HG03469 (cell line): ENCODE results near the gene ATP5F1A.
"Not testable (repeated sequence)": the region's sequence is repeated elsewhere in the genome, so short reads cannot be mapped to it uniquely, and the experiment has no call there.

Experiments
- ATAC-seq: cut with Tn5 transposase; IDR thresholded peaks from one replicate; pipeline ENCODE4 v1.9.1; 2021; ENCODE audit warnings: mild to moderate bottlenecking, moderate library complexity, moderate number of reproducible peaks; ENCODE audit not compliant: unreplicated experiment

The ATP5F1A gene

GRCh38 chr18:46097801-46098615 is at the start of gene ATP5F1A:
TSS of gene ATP5F1A (minus strand) at chr18:46098296. CDS start at chr18:46098231, 65 bp downstream.
- peak; percentile 57 for ATAC-seq

DNA sequence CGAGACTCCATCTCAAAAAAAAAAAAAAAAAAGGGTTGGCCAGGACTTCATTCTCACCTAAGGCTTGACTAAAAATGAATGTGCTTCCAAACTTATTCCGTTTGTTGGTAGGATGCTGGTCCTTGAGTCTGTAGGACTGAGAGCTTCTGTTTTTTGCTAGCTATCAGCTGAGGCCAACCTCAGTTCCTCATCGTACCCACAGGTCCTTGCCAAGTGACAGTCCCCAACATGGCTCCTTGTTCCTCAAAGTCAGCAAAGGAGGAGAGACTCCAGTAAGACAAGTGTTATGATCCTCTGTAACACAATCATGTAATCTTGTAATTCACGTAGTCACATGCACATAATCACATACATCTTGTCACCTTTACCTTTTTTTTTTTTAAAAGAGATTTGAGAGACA is 43.1 kb upstream of the ATP5F1A start:
- no peak for ATAC-seq

DNA sequence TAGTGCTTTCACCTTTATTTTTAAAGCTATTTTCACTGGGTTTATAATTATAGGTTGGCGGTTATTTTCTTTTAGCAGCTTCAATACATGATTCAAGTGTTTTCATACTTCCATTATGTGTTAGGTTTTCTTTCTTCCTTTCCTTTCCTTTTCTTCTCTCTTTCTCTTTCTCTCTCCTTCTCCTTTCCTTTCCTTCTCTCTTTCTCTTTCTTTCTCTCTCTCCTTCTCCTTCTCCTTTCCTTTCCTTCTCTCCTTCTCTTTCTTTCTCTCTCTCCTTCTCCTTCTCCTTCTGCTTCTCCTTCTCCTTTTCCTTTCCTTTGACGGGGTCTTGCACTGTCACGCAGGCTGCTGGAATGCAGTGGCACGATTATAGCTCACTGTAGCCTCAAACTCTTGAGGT is 42.1 kb upstream of the ATP5F1A start:
- no peak for ATAC-seq

DNA sequence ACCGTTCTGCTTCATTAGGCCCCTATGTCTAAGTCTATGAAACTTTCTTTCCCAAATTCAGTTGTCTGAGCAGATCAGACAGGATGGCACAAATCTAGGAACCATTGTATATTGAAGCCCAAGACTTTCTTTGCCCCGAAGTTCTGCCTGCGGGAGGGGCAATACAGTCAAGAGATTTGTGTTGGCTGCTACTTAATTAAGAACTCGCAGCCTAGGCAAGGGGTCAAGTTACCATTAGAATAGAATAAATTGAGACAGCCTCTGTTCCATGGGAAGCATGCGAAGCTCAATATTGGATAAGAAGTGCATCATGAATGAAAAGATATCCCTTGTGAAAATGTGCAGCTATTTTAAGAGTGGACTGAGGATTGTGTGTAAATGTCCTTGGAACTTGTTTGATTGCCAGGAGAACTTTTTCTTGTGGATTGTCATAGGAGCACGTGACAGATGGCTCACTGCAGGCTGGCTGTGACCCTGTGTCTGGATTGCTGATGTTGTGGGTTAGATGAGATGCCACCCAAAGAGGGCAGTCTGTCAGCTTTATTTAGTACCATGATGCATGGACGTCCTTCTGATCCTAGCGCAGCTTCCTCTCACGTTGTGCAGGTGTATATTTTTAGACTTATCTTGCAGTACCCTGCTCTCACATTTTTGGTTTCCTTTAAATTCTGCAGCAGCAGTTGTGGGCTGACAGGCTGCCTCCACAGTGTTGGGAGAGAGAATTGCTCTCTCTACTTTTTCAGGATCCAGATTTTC is 37.0 kb upstream of the ATP5F1A start:
- ATAC-seq: no peak

DNA sequence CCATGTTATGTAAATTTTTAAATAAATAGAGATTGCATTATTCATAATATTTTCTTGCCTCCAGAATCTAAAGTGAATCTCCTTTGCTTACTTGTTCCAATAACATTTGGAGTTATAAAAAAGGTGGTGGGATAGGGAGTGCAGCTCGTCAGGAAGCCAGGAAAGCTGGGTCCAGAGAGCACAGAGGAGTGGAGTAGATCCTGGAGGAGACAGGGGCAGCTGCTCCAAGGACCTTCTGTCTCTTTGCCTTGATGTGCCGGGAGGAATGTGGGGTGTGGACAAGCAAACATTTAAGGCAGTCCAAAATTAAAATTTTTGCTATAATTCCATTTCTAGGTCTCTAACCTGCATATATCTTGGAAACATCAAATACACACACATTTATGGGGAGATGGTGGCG is 35.4 kb upstream of the ATP5F1A start:
- no peak for ATAC-seq

DNA sequence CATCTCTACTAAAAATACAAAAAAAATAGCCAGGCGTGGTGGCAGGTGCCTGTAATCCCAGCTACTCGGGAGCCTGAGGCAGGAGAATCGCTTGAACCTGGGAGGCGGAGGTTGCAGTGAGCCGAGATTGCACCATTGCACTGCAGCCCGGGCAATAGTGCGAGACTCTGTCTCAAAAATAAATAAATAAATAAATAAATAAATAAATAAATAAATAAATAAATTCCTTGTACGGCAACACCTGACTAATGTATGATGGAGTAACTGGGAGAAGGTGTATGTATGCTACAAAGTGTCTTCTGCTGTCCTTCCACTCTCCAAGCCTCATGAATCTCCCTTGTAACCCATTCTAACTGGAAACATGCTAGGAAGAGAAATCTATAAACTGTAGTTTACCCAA is 32.5 kb upstream of the ATP5F1A start:
- ATAC-seq: not testable (repeated sequence)

DNA sequence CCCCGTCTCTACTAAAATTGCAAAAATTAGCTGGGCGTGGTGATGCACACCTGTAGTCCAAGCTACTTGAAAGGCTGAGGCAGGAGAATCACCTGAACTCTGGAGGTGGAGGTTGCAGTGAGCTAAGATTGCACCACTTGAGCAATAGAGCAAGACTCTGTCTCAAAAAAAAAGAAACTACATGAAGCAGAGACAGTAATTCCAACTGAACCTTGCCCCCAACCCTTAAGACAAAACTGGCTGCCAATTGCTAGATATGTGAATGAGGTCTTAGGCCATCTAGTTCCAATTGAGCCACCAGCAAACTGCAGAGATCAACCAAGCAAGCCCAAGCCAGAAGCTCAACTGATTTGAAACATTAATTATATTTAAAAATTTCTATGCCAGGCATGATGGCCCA is 32.0 kb upstream of the ATP5F1A start:
- ATAC-seq: no peak

DNA sequence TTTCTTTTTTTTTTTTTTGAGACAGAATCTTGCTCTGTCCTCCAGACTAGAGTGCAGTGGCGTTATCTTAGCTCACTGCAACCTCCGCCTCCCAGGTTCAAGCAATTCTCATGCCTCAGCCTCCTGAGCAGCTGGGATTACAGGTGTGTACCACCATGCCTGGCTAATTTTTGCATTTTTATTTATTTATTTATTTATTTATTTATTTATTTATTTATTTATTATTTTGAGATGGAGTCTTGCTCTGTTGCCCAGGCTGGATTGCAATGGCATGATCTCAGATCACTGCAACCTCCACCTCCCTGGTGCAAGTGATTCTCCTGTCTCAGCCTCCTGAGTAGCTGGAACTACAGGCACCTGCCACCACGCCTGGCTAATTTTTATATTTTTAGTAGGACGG is 28.5 kb upstream of the ATP5F1A start:
- ATAC-seq: not testable (repeated sequence)

DNA sequence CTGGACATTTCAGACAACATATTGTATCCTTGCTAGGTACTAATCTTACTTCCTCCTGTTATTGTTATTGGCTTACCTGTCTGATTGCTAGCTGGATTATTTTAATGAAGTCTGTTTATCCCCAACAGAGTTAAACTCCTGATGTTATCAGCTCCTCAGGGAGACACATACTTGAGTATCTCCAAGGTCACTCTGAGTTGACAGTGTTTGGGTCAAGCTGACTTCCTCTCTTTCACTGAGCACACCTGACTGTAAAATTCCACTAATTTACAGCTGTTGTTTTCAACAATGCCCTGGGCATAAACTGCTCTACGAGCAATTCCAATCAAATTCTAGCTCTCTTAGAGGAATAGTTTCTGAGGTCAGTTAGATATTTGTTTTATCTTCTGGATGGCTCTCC is 15.7 kb upstream of the ATP5F1A start:
- ATAC-seq: no peak

DNA sequence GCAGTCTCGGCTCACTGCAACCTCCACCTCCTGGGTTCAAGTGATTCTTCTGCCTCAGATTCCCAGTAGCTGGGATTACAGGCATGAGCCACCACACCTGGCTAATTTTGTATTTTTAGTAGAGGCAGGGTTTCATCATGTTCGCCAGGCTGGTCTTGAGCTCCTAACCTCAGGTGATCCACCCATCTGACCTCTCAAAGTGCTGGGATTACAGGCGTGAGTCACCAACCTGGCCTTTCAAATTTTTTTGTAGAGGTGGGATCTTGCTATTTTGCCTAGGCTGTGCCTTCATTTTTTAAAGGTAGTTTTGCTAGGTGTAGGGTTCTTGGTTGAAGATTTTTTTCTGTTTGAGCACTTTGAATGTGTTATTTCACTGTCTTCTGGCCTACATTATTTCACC is 12.3 kb upstream of the ATP5F1A start:
- no peak for ATAC-seq

DNA sequence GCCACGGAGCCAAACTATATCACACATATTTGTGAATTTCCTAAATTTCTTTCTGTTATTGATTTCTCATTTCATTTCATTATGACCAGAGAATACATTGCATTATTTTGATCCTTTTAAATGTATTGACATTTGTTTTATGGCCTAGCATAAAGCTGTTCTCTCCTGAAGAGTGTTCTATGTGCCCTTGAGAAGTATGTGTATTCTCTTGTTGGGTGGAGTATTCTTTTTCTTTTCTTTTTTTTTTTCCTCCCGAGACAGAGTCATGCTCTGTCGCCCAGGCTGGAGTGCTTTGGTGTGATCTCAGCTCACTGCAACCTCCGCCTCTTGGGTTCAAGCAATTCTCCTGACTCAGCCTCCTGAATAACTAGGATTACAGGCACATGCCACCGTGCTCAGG is 11.3 kb upstream of the ATP5F1A start:
- ATAC-seq: no peak

DNA sequence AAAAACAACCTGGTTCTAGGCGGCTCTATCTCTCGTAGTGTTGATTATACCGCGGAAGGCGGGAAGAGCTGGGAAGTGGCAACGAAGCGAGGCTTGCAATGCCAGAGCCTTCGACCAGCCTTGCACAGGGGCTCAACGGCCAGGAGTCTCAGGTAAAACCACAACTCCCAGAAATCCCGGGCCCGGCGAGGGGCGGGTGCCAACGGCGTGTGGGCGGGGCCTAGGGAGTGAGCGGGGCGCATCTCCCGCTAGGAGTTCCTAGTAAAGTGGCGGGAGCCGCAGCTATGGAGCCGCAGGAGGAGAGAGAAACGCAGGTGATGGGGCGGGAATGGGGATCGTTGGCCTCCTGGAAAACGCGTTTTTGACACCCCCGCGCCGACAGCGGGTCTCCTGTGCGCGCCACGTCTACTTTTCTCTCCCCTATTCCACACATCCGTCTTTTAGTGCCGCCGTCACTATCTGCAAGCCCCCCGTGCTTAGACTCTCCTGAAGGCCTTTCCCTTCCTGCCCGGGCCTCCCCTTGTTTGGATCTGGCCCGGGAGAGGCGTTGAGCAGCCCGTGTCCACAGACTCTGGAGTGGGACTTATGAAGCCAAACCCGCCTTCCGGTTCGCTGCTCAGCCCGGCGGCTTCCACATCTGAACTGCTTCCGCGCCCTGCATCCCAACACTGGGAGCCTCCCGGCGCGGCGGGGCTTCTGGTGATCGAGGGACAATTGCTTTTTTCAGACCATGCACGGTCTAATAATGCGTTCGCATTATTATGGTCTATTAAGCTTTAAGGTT is 6.2 kb upstream of the ATP5F1A start, which contains the start of gene HAUS1:
TSS of gene HAUS1 (plus strand) at position 258 of the 784 bp plus-strand sequence. CDS start at position 285, 27 bp downstream.
- ATAC-seq: peak; percentile 70

DNA sequence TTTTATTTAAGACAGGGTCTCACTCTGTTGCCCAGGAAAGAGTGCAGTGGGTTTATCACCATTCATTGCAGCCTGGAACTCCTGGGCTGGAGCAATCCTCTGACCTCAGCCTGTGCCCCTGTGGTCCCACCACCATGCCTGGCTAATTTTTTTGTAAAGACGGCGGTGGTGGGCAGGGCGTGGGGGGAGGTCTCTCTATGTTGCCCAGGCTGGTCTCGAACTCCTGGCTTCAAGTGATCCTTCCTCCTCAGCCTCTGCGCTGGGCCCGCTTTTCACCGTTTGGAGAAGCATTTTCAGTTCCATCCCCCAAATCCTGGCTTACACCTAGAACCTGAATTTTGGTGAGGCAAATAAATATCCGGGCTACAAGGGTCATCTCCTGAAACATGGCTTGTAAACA is 1.4 kb upstream of the ATP5F1A start:
- no peak for ATAC-seq

DNA sequence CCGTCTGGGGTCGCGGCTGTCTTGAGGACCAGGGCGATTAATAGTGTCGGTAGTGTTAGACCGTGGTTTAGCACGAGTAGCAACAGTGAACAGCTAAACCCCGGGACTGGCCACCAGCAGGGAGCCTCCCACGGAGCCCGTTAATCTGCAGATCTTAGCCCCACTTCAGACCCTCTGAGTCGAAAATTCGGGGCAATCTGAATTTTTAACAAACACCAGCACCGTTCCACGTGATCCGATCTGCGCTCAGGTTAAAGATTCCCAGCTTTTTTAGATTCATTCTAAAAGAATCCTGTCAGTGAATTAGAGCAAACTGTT is 479 bp upstream of the ATP5F1A start:
- ATAC-seq: no peak

GRCh38 chr18:46097431-46097800 is 680 bp downstream of the ATP5F1A start:
- ATAC-seq: peak; percentile 14

DNA sequence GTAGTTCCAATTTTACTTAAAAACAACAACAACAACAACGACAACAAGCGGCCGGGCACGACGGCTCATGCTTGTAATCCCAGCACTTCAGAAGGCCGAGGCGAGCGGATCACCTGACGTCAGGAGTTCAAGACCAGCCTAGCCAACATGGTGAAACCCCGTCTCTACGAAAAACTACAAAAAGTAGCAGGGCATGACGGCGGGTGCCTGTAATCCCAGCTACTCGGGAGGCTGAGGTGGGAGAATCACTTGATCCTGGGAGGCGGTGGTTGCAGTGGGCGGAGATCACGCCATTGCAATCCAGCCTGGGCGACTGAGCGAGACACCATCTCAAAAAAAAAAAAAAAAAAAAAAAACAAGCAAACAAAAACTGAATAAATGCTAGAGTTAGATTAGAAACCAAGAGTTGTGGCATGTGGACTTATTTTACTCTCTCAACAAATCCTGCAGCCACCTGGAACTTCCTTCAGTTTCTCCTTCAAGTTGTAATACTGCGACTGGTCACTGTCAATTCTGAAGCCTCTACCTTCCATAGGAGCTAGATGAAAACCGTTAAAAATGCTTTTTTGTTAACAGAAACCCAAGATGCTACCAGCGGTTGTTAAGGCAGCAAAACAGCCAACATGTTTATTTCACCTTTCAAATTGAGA is 1.3 kb downstream of the ATP5F1A start:
- ATAC-seq: no peak

DNA sequence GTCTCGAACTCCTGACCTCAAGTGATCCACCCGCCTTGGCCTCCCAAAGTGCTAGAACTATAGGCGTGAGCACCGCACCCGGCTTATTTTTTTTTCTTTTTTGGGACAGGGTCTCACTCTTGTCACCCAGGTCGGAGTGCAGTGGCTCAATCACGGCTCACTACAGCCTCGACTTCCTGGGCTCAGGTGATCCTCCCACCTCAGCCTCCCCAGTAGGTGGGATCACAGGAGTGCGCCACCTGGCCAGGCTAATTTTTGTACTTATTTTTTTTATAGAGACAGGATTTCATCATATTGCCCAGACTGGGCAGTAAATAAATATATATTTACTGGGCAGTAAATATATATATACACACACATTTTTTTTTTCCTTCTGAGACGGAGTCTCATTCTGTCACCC is 2.6 kb downstream of the ATP5F1A start:
- ATAC-seq: no peak

DNA sequence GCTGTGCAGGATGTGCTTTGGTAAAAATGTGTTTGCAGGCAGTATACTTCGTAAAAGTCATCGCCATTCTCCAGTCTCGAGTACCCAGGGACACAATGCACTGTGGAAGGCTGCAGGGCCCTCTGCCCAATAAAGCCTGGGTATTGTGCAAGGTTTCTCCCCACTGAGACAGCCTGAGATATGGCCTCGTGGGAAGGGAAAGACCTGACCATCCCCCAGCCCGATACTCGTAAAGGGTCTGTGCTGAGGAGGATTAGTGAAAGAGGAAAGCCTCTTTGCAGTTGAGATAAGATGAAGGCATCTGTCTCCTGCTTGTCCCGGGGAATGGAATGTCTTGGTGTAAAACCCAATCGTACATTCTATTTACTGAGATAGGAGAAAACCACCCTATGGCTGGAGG is 9.6 kb downstream of the ATP5F1A start:
- ATAC-seq: not testable (repeated sequence)

- no peak for ATAC-seq
Observed at GRCh38 chr18:46084431-46084830, 13.7 kb downstream of the ATP5F1A start.

DNA sequence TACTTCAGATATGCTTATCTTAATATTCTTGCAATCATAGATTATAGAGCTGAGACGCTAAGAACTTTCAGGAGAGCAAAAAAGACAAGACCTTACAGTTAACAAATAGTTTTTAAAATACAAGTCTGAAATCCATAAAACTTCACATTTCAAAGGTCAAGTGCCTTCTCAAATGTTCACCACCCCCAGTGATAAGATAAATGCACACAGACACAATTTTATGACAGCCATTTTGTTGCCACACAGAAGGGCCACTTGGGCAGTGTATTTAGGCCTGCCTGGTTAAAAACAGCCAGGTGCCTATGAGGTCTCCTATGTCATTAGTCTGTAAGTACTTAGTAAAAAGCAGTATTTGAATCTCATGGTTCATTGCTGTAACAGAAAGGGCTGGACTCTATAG is 17.9 kb downstream of the ATP5F1A start:
- ATAC-seq: no peak

GRCh38 chr18:46079336-46079735 is 18.8 kb downstream of the ATP5F1A start:
- ATAC-seq: no peak
